Smooth muscle cell of the brain vasculature (primary cell): ENCODE data around the gene TSFM.

Source experiments
- DNase-seq: peaks from one replicate; pipeline ENCODE4 v3.0.0-alpha.2; 2012; ENCODE audit warnings: low read depth, low spot score

Gene TSFM

GRCh38 chr12:57745485-57745881, 37.1 kb upstream of the TSFM start:
- DNase-seq, result no peak

DNA sequence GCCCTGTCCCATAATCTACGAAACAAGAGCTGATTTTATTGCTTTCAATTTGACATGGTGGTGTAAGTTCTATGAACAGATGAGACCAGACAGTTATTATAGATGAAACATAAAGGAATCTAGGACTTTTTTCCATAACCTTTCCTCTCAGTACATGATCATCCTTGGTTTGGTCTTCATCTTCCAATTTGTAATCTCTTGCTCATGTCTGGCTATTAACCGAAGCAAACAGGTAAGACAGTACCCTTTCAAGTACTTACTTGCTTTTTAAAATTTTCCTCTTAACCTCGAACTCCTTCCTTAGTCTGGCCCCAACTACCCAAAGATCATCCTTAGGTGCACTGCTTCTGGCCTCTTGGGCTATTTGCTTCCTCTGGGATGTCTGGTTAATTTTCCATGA, 36.6 kb upstream of the TSFM start:
- DNase-seq, result no peak

- DNase-seq, result no peak
Measured at GRCh38 chr12:57749061-57749460, 33.5 kb upstream of the TSFM start.

- DNase-seq, result no peak
Measured at GRCh38 chr12:57750561-57751431, 31.8 kb upstream of the TSFM start.

DNA sequence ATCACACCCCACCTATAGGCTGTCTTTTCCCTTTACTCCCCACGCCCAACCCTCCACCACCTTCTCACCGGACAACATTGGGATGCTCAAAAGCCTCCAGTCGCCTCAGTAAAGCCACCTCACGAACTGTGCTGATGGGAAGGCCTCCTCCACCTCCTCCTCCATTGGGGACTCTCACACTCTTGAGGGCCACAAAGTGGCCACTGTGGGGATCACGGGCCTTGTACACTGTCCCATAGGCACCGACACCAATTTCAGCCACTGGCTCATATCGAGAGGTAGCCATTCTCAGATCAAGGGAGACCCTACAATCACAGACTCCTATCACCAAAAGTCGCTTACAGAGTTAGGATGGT, 31.2 kb upstream of the TSFM start:
- DNase-seq, result no peak

GRCh38 chr12:57751788-57752667, 30.6 kb upstream of the TSFM start, which contains the start of gene CDK4:
Gene CDK4, minus strand, starts transcription at chr12:57752310. Its CDS starts 593 bp downstream, at chr12:57751717.
- DNase-seq, result peak; percentile 99

DNA sequence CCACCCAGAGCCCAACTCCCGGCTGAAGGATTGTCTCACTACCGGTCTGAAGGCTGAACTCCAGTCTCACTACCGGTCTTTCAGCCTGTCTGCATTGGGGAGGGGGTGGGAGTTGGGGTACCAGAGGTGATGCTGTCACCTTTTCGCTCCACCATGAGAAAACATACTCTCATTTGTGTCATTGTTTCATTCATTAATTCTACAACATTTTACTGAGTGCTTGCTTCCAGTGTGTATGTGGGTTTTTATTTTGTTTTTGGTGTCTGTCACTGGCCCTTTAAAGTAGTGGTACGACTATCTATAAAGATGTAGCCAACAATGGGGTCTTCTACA, 30.0 kb upstream of the TSFM start:
- no peak for DNase-seq

GRCh38 chr12:57753756-57754337, 28.7 kb upstream of the TSFM start:
- no peak for DNase-seq

GRCh38 chr12:57754411-57755193, 28.0 kb upstream of the TSFM start, which contains the start of gene MARCHF9:
Gene MARCHF9, plus strand, starts transcription at chr12:57755103. Its CDS starts 426 bp downstream, at chr12:57755529.
- no peak for DNase-seq

DNA sequence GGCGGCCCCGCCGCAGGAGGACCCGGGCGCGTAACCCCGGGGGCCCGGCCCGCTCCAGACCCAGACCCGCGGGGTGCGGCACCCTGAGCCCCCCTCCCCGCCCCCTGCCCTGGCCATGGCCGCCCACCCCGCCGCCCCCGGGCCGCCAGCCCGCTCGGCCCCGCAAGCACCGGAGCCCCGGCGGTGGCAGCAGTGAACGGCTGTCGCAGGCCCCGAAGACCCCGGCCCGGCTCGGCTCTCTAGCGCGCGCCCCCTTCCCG, 27.5 kb upstream of the TSFM start:
- no peak for DNase-seq

GRCh38 chr12:57755454-57756372, 26.9 kb upstream of the TSFM start:
- DNase-seq, result no peak

DNA sequence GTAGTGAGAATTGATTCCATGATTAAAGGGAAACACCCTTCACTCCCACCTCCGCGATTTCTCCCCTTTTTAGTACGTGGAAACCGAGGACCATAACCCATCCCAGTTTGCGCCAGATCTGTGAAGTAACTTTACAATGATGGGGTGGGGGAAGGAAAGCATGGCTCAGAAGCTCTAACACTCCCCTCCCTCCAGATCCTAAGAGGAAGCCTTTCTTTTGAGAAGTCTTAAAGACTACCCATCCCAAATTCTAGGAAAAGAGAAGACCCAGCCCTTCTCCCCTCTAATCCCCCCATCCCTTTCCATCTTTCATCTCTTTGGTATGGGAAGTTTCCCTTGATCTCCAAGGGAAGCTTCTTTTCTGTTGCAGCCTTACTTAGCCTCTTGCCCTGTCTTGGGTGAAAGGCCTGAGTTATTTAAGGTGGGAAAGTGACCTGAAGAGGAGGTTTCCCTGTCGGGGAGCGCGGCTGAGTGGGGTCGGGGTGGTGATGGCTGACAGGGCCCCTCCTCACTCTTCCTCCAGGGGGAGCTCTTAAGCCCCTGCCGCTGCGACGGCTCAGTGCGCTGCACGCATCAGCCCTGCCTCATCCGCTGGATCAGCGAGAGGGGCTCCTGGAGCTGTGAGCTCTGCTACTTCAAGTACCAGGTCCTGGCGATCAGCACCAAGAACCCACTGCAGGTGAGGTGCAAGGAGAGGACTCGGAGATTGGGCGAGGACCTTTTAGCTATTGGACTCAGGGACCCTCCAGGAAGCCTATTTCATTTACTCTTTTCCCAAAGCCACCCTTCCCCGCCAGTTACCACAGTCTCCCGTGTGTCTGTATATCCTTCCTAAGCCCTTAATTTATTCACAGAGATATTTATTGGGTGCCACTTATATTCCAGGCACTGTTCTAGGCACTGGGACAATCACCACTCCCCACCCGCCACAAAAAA, 25.9 kb upstream of the TSFM start:
- DNase-seq, result no peak

DNA sequence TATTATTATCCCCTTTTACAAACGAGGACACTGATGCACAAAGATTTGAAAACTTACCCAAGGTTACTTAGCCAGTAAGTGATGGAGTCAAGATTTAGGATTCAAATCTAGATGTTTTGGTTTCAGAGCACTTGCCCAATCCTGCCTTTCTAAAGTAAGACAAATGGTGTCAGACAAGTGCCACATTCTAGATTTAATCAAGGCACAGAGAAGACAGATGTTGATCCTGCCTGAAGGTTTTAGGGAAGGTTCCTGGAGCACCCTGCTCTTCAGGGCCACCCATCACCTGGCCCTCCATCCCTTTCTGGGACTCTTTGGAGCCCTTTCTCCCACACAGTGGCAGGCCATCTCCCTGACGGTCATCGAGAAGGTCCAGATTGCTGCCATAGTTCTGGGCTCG, 24.8 kb upstream of the TSFM start:
- no peak for DNase-seq

DNA sequence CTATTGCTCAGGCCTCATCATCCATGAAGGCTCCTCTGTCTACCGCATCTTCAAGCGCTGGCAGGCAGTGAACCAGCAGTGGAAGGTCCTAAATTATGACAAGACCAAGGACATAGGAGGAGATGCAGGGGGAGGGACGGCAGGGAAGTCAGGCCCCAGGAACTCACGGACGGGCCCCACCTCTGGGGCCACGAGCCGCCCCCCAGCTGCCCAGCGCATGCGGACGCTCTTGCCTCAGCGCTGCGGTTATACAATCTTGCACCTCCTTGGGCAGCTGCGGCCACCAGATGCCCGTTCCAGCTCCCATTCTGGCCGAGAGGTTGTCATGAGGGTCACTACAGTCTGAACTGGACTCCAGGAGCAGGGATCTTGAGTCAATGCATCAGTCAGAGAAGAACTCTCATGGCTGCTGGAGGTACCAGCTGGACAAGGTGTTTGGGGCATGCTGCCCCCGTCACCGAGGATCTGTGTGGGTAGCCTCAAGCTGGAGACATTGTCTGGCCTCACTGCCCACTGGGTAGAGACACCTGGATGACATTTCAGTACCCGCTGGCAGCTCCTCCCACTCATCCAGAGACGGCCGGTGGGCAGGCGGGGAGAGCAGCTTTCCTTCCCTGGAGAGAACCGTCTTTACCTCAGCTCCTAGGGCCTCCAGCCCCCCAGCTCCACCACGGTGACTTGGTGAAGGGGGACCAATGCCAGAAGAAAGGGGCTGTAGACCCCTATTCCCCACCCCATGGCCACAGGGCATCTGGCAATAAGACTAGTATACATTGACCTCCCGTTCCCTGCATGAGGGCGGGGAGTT, 23.8 kb upstream of the TSFM start:
- no peak for DNase-seq

DNA sequence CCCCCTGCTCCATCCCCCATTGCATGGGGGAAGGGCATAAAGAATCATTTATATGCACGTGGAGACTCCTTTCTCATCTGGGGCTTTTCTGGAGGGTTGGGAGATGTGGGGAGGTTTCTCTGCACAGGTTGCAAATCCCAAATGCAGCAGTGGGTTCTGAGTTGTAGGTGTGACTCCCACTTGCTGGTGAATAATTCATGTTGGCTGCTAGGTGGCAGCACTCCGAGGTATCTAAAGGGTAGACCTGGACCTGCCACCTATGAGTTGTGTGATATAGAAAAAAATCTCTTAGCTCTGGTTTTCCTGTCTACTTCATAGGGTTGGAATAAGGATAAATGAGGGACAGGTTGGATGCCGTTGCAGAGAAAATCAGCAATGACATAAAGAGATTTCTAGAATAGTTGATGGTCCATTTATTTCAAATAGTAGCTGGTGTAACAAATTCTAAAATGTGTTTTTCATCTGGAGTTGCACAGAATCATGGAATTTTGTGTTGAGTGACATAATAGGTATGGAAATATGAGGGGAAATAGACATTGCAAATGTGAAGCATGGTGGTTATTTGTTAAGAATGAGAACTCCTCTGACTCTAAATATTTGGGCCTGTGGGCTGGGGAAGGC, 23.1 kb upstream of the TSFM start:
- no peak for DNase-seq

DNA sequence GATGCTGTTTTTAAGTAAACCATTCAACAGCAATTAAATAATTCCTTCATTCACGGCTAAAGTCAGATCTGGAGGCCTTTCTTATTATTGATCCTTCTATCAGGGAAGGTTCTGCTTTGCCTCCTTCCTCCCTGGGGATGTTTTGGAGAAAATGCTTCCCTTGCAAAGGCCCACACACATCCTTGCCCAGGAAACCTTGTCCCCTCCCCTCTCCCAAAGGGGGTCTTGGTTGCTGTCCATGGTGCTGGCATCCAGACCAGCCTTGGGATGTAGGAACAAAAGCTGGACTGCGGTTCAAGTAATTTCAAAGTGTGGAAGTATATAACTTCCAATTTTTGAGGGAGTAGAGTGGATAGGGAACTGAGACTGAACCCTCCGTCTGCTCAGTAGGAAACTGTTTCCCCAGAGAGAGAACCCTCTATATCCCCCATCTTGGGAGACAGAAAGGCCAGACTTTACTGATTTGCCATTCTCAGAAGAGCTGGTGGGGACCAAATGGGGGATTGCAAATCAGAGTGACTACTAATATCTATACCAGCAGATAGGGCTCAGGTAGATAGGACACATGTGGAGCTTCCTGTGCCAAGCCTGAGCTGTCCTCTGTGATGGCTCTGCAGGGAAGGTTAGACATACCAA, 22.1 kb upstream of the TSFM start:
- no peak for DNase-seq

- no peak for DNase-seq
Measured at GRCh38 chr12:57761391-57761998, 21.1 kb upstream of the TSFM start.
